ENCODE results near the gene MACROD2. TPM values are rescaled to one million over a fixed set of nuclear protein-coding genes. Genes with fewer than 3 reads are reported as not detected.
"Not testable (repeated sequence)": the region's sequence is repeated elsewhere in the genome, so short reads cannot be mapped to it uniquely, and the experiment has no call there.

The MACROD2 gene
- total and polyA plus RNA-seq, 2 experiments from 2014 or later = 2.8 to 4.3 TPM

DNA sequence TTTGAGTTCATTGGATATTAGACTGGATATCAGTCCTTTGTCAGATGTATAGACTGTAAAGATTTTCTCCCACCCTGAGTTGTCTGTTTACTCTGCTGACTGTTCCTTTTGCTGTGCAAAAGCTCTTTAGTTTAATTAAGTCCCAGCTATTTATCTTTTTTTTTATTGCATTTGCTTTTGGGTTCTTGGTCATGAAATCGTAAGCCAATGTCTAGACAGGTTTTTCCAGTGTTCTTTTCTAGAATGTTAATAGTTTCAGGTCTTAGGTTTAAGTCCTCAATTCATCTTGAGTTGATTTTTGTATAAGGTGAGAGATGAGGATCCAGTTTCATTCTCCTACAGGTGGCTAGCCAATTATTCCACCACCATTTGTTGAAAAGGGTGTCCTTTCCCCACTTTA, 220.6 kb downstream of the MACROD2 start:
- not testable (repeated sequence) for H3K4me1 ChIP-seq (ENCODE audit: insufficient read depth); H3K4me3 ChIP-seq; H3F3A ChIP-seq (replicated peaks; ENCODE audit: low read depth); H3K36me3 ChIP-seq (ENCODE audit: insufficient read depth); H3K4me3 Mint-ChIP-seq; H3K27ac ChIP-seq (ENCODE audit: low read depth); H2AFZ ChIP-seq; H3K79me2 ChIP-seq (replicated peaks; ENCODE audit: insufficient read depth); H3K27ac Mint-ChIP-seq; DNase-seq (ENCODE audit: low spot score); H3K4me2 ChIP-seq; H3K36me3 Mint-ChIP-seq (ENCODE audit: low read depth); H3K27me3 ChIP-seq (ENCODE audit: insufficient read depth); H3K27me3 Mint-ChIP-seq (ENCODE audit: insufficient read depth, low read depth, poor library complexity); ATAC-seq; H4K20me1 ChIP-seq (replicated peaks; ENCODE audit: insufficient read depth)
- peaks cover 12% of the 10 kb centered on the region; the same call in 2 of the 3 replicates for H3K9me3 Mint-ChIP-seq
- H3K9me2 ChIP-seq (ENCODE audit: insufficient read depth) = peaks cover 14% of the 10 kb centered on the region; the same call in 1 of the 2 replicates
- peaks cover 10% of the 10 kb centered on the region for H3K4me1 Mint-ChIP-seq

DNA sequence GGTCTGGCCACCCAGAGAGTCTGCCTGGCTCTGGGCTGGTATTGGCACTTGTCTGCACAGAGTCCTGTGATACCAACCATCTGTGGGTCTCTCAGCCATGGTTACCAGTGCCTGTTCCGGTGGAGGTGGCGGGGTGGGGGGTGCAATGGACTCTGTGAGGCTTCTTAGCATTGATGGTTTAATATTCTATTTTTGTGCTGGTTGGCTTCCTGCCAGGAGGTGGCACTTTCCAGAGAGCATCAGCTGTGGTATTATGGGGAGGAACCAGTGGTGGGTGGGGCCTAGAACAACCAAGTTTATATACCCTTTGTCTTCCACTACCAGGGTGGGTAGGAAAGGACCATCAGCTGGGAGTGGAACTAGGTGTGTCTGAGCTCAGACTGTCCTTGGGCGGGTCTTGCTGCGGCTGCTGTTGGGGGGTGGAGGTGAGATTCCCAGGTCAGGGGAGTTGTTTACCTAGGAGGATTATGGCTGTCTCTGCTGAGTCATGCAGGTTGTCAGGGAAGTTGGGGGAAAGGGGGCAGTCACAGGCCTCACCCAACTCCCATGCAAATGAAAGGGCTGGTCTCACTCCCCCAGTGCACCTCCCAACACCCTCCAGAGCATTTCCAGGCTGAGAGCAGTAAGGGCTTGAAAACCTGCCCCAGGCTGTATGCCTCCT, 224.6 kb downstream of the MACROD2 start:
- H2AFZ ChIP-seq = peak overlapping the region; percentile 21
- peak; percentile 37 for DNase-seq (ENCODE audit: low spot score)

GRCh38 chr20:14220986-14221385, 225.7 kb downstream of the MACROD2 start:
- TF ChIP-seq, protein P1, sequence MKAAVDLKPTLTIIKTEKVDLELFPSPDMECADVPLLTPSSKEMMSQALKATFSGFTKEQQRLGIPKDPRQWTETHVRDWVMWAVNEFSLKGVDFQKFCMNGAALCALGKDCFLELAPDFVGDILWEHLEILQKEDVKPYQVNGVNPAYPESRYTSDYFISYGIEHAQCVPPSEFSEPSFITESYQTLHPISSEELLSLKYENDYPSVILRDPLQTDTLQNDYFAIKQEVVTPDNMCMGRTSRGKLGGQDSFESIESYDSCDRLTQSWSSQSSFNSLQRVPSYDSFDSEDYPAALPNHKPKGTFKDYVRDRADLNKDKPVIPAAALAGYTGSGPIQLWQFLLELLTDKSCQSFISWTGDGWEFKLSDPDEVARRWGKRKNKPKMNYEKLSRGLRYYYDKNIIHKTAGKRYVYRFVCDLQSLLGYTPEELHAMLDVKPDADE (IDR thresholded peaks at IDR 0.05) = no peak
- no peak for TF ChIP-seq EZH2 (IDR thresholded peaks at IDR 0.05; ENCODE audit: low read depth, unreplicated experiment)
- no peak for TF ChIP-seq EZH2phosphoT487 (IDR thresholded peaks at IDR 0.05; ENCODE audit: unreplicated experiment)
- Histone ChIP-seq H4K20me1 (replicated peaks; ENCODE audit: insufficient read depth) (no peaks in the 10 kb centered on the region), H3K4me1 (ENCODE audit: insufficient read depth) (no peaks in the 10 kb centered on the region), H3K4me3 (no peak overlapping the region), H3K9me2 (ENCODE audit: insufficient read depth) (peaks cover 18% of the 10 kb centered on the region), H3K4me2 (no peak overlapping the region), H3K79me2 (replicated peaks; ENCODE audit: insufficient read depth) (no peaks in the 10 kb centered on the region), H3K27me3 (ENCODE audit: insufficient read depth) (no peaks in the 10 kb centered on the region), H3K27ac (ENCODE audit: low read depth) (no peak overlapping the region), H3K36me3 (ENCODE audit: insufficient read depth) (no peaks in the 10 kb centered on the region), H2AFZ (peak overlapping the region; percentile 21; the same call in 1 of the 2 replicates), H3F3A (replicated peaks; ENCODE audit: low read depth) (no peaks in the 10 kb centered on the region)
- ATAC-seq (no peak), DNase-seq (ENCODE audit: low spot score) (no peak)
- no peaks in the 10 kb centered on the region for H3K27me3 Mint-ChIP-seq (ENCODE audit: insufficient read depth, low read depth, poor library complexity)
- H3K4me1 Mint-ChIP-seq = peaks cover 14% of the 10 kb centered on the region
- H3K27ac Mint-ChIP-seq = no peak overlapping the region
- no peak overlapping the region; the same call in 2 of the 3 replicates for H3K4me3 Mint-ChIP-seq
- peaks cover 9% of the 10 kb centered on the region; the same call in 1 of the 3 replicates for H3K36me3 Mint-ChIP-seq (ENCODE audit: low read depth)
- peaks cover 12% of the 10 kb centered on the region; the same call in 2 of the 3 replicates for H3K9me3 Mint-ChIP-seq

More for the DNA sequence above, 224.6 kb downstream of the MACROD2 start:
- Histone ChIP-seq H3K27ac (ENCODE audit: low read depth) (no peak overlapping the region), H3F3A (replicated peaks; ENCODE audit: low read depth) (no peaks in the 10 kb centered on the region), H3K4me1 (ENCODE audit: insufficient read depth) (no peaks in the 10 kb centered on the region), H4K20me1 (replicated peaks; ENCODE audit: insufficient read depth) (no peaks in the 10 kb centered on the region), H3K9me2 (ENCODE audit: insufficient read depth) (peaks cover 18% of the 10 kb centered on the region), H3K4me2 (no peak overlapping the region), H3K27me3 (ENCODE audit: insufficient read depth) (no peaks in the 10 kb centered on the region), H3K36me3 (ENCODE audit: insufficient read depth) (no peaks in the 10 kb centered on the region), H3K4me3 (no peak overlapping the region), H3K79me2 (replicated peaks; ENCODE audit: insufficient read depth) (no peaks in the 10 kb centered on the region)
- Mint-ChIP-seq H3K27ac (peak overlapping the region; percentile 96), H3K4me1 (peaks cover 14% of the 10 kb centered on the region), H3K9me3 (peaks cover 12% of the 10 kb centered on the region; the same call in 2 of the 3 replicates), H3K4me3 (no peak overlapping the region), H3K36me3 (ENCODE audit: low read depth) (peaks cover 9% of the 10 kb centered on the region; the same call in 1 of the 3 replicates), H3K27me3 (ENCODE audit: insufficient read depth, low read depth, poor library complexity) (no peaks in the 10 kb centered on the region)
- TF ChIP-seq ZNF331 (CRISPR knock-in tag; IDR thresholded peaks at IDR 0.05; ENCODE audit: low read depth) (no peak), EZH2phosphoT487 (IDR thresholded peaks at IDR 0.05; ENCODE audit: unreplicated experiment) (no peak), STAT1 (IDR thresholded peaks at IDR 0.05; ENCODE audit: unreplicated experiment) (no peak)
- TF ChIP-seq, protein P2, sequence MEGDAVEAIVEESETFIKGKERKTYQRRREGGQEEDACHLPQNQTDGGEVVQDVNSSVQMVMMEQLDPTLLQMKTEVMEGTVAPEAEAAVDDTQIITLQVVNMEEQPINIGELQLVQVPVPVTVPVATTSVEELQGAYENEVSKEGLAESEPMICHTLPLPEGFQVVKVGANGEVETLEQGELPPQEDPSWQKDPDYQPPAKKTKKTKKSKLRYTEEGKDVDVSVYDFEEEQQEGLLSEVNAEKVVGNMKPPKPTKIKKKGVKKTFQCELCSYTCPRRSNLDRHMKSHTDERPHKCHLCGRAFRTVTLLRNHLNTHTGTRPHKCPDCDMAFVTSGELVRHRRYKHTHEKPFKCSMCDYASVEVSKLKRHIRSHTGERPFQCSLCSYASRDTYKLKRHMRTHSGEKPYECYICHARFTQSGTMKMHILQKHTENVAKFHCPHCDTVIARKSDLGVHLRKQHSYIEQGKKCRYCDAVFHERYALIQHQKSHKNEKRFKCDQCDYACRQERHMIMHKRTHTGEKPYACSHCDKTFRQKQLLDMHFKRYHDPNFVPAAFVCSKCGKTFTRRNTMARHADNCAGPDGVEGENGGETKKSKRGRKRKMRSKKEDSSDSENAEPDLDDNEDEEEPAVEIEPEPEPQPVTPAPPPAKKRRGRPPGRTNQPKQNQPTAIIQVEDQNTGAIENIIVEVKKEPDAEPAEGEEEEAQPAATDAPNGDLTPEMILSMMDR (conservative IDR thresholded peaks at IDR 0.05; ENCODE audit: low read depth in 2 of 2) = no peak
- TF ChIP-seq, protein P1 (IDR thresholded peaks at IDR 0.05) = no peak
- peak; percentile 95 for ATAC-seq

Measured in GM23338 (cell line).